Type B pancreatic cell (in vitro differentiated cells): ENCODE results near the gene ARL1. TPM values are rescaled to one million over a fixed set of nuclear protein-coding genes. Genes with fewer than 3 reads are reported as not detected.
"Not testable (repeated sequence)": the region's sequence is repeated elsewhere in the genome, so short reads cannot be mapped to it uniquely, and the experiment has no call there.

Experiments used
- DNase-seq: peaks from one replicate; pipeline ENCODE4 v3.0.0; 2021; ENCODE audit warnings: mixed read lengths; ENCODE audit not compliant: unreplicated experiment; ENCODE audit errors: extremely low spot score
- H3K27ac Mint-ChIP-seq: 2 replicates; pipeline ENCODE4 v1.8.0; 2021; ENCODE audit warnings: mild to moderate bottlenecking, mixed read lengths
- H3K27me3 Mint-ChIP-seq: 2 replicates; pipeline ENCODE4 v1.8.0; 2021; ENCODE audit warnings: mixed read lengths
- H3K36me3 Mint-ChIP-seq: 2 replicates; pipeline ENCODE4 v1.8.0; 2021; ENCODE audit warnings: mixed read lengths
- H3K4me1 Mint-ChIP-seq: one replicate; pipeline ENCODE4 v1.8.0; 2021; ENCODE audit warnings: mixed read lengths; ENCODE audit not compliant: unreplicated experiment
- H3K4me3 Mint-ChIP-seq: 2 replicates; pipeline ENCODE4 v1.8.0; 2021; ENCODE audit warnings: mild to moderate bottlenecking, mixed read lengths
- H3K9me3 Mint-ChIP-seq: 2 replicates; pipeline ENCODE4 v1.8.0; 2021; ENCODE audit warnings: mixed read lengths
- CTCF ChIP-seq: fragments of 200-600 bp; sonication (generic); conservative IDR thresholded peaks from 2 replicates; pipeline ENCODE4 v1.5.0; 2021; ENCODE audit warnings: antibody characterized with exemption, mild to moderate bottlenecking
- total RNA-seq: library from RNA; stranded (reverse); gene quantifications from 2 replicates; pipeline ENCODE4 v1.2.1, GENCODE V29; 2021; ENCODE audit warnings: low replicate concordance

Gene ARL1
- total RNA-seq, 1 donor from 2014 or later: 80.5 TPM

GRCh38 chr12:101430456-101430855, 22.9 kb upstream of the ARL1 start:
- Mint-ChIP-seq H3K27ac (no peak overlapping the region), H3K36me3 (no peaks in the 10 kb centered on the region), H3K4me3 (no peak overlapping the region), H3K27me3 (no peaks in the 10 kb centered on the region), H3K9me3 (no peaks in the 10 kb centered on the region), H3K4me1 (no peaks in the 10 kb centered on the region)
- DNase-seq: no peak
- TF ChIP-seq CTCF: no peak

DNA sequence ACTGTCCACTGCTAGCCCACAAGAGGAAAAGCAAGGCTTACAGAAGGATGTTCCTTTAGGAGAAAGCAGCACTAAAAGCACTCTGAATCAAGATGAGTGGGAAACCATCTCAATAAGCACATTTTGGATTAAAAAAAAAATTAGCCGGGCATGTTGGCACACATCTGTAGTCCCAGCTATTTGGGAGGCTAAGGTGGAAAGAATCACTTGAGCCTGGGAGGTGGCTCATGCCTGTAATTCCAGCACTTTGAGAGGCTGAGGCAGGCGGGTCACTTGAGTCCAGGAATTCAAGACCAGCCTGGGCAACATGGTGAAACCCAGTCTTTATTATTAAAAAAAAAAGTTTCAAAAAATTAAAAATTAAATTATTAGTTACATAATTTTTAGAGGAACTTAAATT, 17.0 kb upstream of the ARL1 start:
- Mint-ChIP-seq H3K4me1 (no peaks in the 10 kb centered on the region), H3K9me3 (no peaks in the 10 kb centered on the region), H3K36me3 (no peaks in the 10 kb centered on the region), H3K27me3 (no peaks in the 10 kb centered on the region), H3K4me3 (no peak overlapping the region), H3K27ac (no peak overlapping the region)
- no peak for TF ChIP-seq CTCF
- no peak for DNase-seq

- H3K27ac Mint-ChIP-seq: not testable (repeated sequence)
Observed at GRCh38 chr12:101422066-101422465, 14.5 kb upstream of the ARL1 start.

DNA sequence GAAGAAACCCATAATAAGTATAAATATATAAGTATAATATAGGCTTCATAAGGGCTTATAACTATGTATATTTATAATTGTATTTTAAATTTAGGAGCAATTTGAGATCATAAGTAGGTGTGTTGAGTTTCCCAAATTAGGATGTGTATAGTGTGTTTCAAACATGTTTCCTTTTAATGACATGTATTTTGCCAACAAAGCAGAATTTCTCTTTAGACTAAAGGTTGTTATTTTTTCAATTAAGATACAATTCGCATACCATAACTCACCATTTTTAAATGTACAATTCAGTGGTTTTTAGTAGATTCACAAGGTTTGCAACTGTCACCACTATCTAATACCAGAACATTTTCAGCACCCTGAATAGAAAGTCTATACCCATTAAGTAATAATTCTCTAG, 7.7 kb upstream of the ARL1 start:
- TF ChIP-seq CTCF: no peak
- no peak for DNase-seq
- H3K4me1 Mint-ChIP-seq: no peaks in the 10 kb centered on the region
- peaks cover 12% of the 10 kb centered on the region for H3K27me3 Mint-ChIP-seq
- H3K4me3 Mint-ChIP-seq: no peak overlapping the region
- H3K27ac Mint-ChIP-seq: no peak overlapping the region
- no peaks in the 10 kb centered on the region for H3K36me3 Mint-ChIP-seq
- no peaks in the 10 kb centered on the region for H3K9me3 Mint-ChIP-seq

More at GRCh38 chr12:101422066-101422465, 14.5 kb upstream of the ARL1 start:
- H3K4me1 Mint-ChIP-seq, H3K36me3 Mint-ChIP-seq, H3K9me3 Mint-ChIP-seq, DNase-seq, H3K4me3 Mint-ChIP-seq, H3K27me3 Mint-ChIP-seq: not testable (repeated sequence)

- Mint-ChIP-seq H3K27ac (no peak overlapping the region), H3K9me3 (no peaks in the 10 kb centered on the region), H3K36me3 (no peaks in the 10 kb centered on the region), H3K27me3 (peaks cover 12% of the 10 kb centered on the region), H3K4me3 (no peak overlapping the region), H3K4me1 (no peaks in the 10 kb centered on the region)
- no peak for DNase-seq
- TF ChIP-seq CTCF: peak; percentile 83
Observed at GRCh38 chr12:101414533-101415119, 7.1 kb upstream of the ARL1 start.

GRCh38 chr12:101410169-101410568, 2.6 kb upstream of the ARL1 start:
- not testable (repeated sequence) for DNase-seq, H3K4me3 Mint-ChIP-seq, H3K36me3 Mint-ChIP-seq, H3K9me3 Mint-ChIP-seq, H3K27ac Mint-ChIP-seq
- H3K27me3 Mint-ChIP-seq: peaks cover 12% of the 10 kb centered on the region
- H3K4me1 Mint-ChIP-seq: peaks cover 15% of the 10 kb centered on the region

DNA sequence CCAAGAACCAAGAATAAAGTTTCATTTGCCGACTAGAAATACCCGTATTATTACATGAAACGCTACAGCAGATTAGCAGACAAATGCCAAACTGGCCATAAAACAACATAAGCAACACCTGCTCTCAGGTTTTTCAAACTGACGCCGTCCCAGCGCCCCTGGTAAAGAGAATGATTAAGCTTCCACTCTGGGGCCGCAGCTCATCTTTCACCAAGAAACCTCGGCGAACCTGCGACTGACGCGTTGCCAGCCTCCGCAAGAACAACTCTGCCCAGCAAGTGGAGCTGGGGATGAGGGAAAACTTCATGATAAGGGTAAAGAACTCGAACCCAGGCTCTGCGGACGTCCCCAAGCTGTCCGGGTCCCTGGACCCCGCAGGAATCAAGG, 530 bp downstream of the ARL1 start:
- H3K27me3 Mint-ChIP-seq: no peaks in the 10 kb centered on the region
- no peak for DNase-seq
- TF ChIP-seq CTCF: no peak
- peaks cover 15% of the 10 kb centered on the region for H3K4me1 Mint-ChIP-seq
- H3K36me3 Mint-ChIP-seq: peaks cover 3% of the 10 kb centered on the region
- H3K27ac Mint-ChIP-seq: peak overlapping the region; percentile 99
- H3K4me3 Mint-ChIP-seq: peak overlapping the region; percentile 99
- H3K9me3 Mint-ChIP-seq: no peaks in the 10 kb centered on the region

DNA sequence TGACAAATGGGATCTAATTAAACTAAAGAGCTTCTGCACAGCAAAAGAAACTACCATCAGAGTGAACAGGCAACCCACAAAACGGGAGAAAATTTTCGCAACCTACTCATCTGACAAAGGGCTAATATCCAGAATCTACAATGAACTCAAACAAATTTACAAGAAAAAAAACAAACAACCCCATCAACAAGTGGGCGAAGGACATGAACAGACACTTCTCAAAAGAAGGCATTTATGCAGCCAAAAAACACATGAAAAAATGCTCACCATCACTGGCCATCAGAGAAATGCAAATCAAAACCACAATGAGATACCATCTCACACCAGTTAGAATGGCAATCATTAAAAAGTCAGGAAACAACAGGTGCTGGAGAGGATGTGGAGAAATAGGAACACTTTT, 16.4 kb downstream of the ARL1 start:
- not testable (repeated sequence) for H3K27me3 Mint-ChIP-seq, DNase-seq, H3K4me1 Mint-ChIP-seq, H3K4me3 Mint-ChIP-seq, H3K27ac Mint-ChIP-seq, H3K9me3 Mint-ChIP-seq
- H3K36me3 Mint-ChIP-seq: peaks cover 38% of the 10 kb centered on the region
